Calu3 (cell line): ENCODE data around the gene MARCHF10. TPM values are rescaled to one million over a fixed set of nuclear protein-coding genes. Genes with fewer than 3 reads are reported as not detected.

ENCODE experiments used
- BruUV-seq: library from RNA; stranded (reverse); fragments of 400-500 nt; replicated peaks from 2 replicates; lab custom pipeline; 2021; lab: Mats Ljungman, UMichigan
- CTCF ChIA-PET: fragments of 300-600 bp; sonication (Branson Sonifier 250); formaldehyde crosslinking; loops from one replicate; lab custom pipeline; 2022; ENCODE audit warnings: antibody characterized with exemption; lab: Charles Lee
- DNase-seq: peaks from one replicate; pipeline ENCODE4 v3.0.0; 2022
- H3K27ac Mint-ChIP-seq: one replicate; pipeline ENCODE4 v1.8.0; 2022; ENCODE audit warnings: mixed read lengths; ENCODE audit not compliant: unreplicated experiment
- H3K27me3 Mint-ChIP-seq: one replicate; pipeline ENCODE4 v1.8.0; 2022; ENCODE audit warnings: mixed read lengths; ENCODE audit not compliant: unreplicated experiment
- H3K36me3 Mint-ChIP-seq: one replicate; pipeline ENCODE4 v1.8.0; 2022; ENCODE audit warnings: mild to moderate bottlenecking, moderate library complexity, mixed read lengths; ENCODE audit not compliant: insufficient read depth, unreplicated experiment
- H3K4me1 Mint-ChIP-seq: one replicate; pipeline ENCODE4 v1.8.0; 2022; ENCODE audit warnings: mild to moderate bottlenecking, low read depth, mixed read lengths; ENCODE audit not compliant: unreplicated experiment
- H3K4me3 Mint-ChIP-seq: one replicate; pipeline ENCODE4 v1.8.0; 2022; ENCODE audit warnings: mild to moderate bottlenecking, low read depth, moderate library complexity, mixed read lengths; ENCODE audit not compliant: unreplicated experiment
- H3K9me3 Mint-ChIP-seq: one replicate; pipeline ENCODE4 v1.8.0; 2022; ENCODE audit warnings: low read depth, mixed read lengths; ENCODE audit not compliant: unreplicated experiment
- CTCF ChIP-seq: fragments of 200-600 bp; IDR thresholded peaks from one replicate; pipeline ENCODE4 v1.8.0; 2022; ENCODE audit warnings: antibody characterized with exemption; ENCODE audit not compliant: unreplicated experiment
- intact Hi-C: fragments of 100-400 bp; cut with micrococcal nuclease; formaldehyde crosslinking; loops from one replicate; pipeline ENCODE4 v1.10.0; 2022; ENCODE audit not compliant: unreplicated experiment
- total RNA-seq: library from RNA; stranded (reverse); gene quantifications from 2 replicates; pipeline ENCODE4 v1.2.3, GENCODE V29; 2022

MARCHF10 gene
- total RNA-seq, 1 experiment from 2014 or later, result not detected

GRCh38 chr17:62745806-62746205, 62.3 kb downstream of the MARCHF10 start:
- H3K36me3 Mint-ChIP-seq, result no peaks in the 10 kb centered on the region
- no peak overlapping the region for H3K27ac Mint-ChIP-seq
- no TSS peak for BruUV-seq
- CTCF ChIA-PET, result no interaction called here
- TF ChIP-seq CTCF, result no peak
- H3K4me3 Mint-ChIP-seq, result no peak overlapping the region
- no peak for DNase-seq
- H3K9me3 Mint-ChIP-seq, result no peaks in the 10 kb centered on the region
- no peaks in the 10 kb centered on the region for H3K4me1 Mint-ChIP-seq
- H3K27me3 Mint-ChIP-seq, result peaks cover 14% of the 10 kb centered on the region
- intact Hi-C loops, result no loop called here

GRCh38 chr17:62744259-62744658, 63.9 kb downstream of the MARCHF10 start:
- Mint-ChIP-seq H3K4me1 (no peaks in the 10 kb centered on the region), H3K36me3 (no peaks in the 10 kb centered on the region), H3K9me3 (no peaks in the 10 kb centered on the region), H3K27me3 (no peaks in the 10 kb centered on the region), H3K27ac (no peak overlapping the region), H3K4me3 (no peak overlapping the region)
- CTCF ChIA-PET, result no interaction called here
- TF ChIP-seq CTCF, result no peak
- BruUV-seq, result no TSS peak
- no peak for DNase-seq
- intact Hi-C loops, result no loop called here

GRCh38 chr17:62741290-62741689, 66.8 kb downstream of the MARCHF10 start:
- intact Hi-C loops, result no loop called here
- no peak for TF ChIP-seq CTCF
- Mint-ChIP-seq H3K27ac (no peak overlapping the region), H3K27me3 (no peaks in the 10 kb centered on the region), H3K4me3 (no peak overlapping the region), H3K36me3 (no peaks in the 10 kb centered on the region), H3K4me1 (no peaks in the 10 kb centered on the region), H3K9me3 (no peaks in the 10 kb centered on the region)
- CTCF ChIA-PET, result no interaction called here
- no TSS peak for BruUV-seq
- DNase-seq, result no peak

GRCh38 chr17:62739645-62740388, 68.3 kb downstream of the MARCHF10 start:
- TF ChIP-seq CTCF, result no peak
- CTCF ChIA-PET, result no interaction called here
- intact Hi-C loops, result no loop called here
- H3K4me3 Mint-ChIP-seq, result no peak overlapping the region
- no peak for DNase-seq
- H3K4me1 Mint-ChIP-seq, result peaks cover 7% of the 10 kb centered on the region
- H3K9me3 Mint-ChIP-seq, result no peaks in the 10 kb centered on the region
- H3K27ac Mint-ChIP-seq, result no peak overlapping the region
- no peaks in the 10 kb centered on the region for H3K36me3 Mint-ChIP-seq
- H3K27me3 Mint-ChIP-seq, result no peaks in the 10 kb centered on the region
- no TSS peak for BruUV-seq
